Fibroblast of villous mesenchyme (primary cell): ENCODE data around the gene SLC16A3. TPM values are rescaled to one million over a fixed set of nuclear protein-coding genes. Genes with fewer than 3 reads are reported as not detected.

Experiments used
- DNase-seq: peaks from one replicate; pipeline ENCODE4 v3.0.0-alpha.2; 2010; ENCODE audit warnings: low read depth
- H3K4me3 ChIP-seq: 2 replicates; pipeline ENCODE4 v1.5.1; 2011; ENCODE audit warnings: low read depth, mild to moderate bottlenecking, low read length
- total RNA-seq: library from RNA; depleted of rRNA; stranded (reverse); fragments of >200 nt; gene quantifications from 2 replicates; pipeline ENCODE4 v1.2.3, GENCODE V29; 2012
- TF ChIP-seq, protein P1 (sequence below): IDR thresholded peaks from 2 replicates; pipeline ENCODE4 v1.5.1; 2012; ENCODE audit warnings: low read depth, mild to moderate bottlenecking, low read length; ENCODE audit not compliant: insufficient read depth

The SLC16A3 gene
- total RNA-seq, 1 donor, result 174 TPM

DNA sequence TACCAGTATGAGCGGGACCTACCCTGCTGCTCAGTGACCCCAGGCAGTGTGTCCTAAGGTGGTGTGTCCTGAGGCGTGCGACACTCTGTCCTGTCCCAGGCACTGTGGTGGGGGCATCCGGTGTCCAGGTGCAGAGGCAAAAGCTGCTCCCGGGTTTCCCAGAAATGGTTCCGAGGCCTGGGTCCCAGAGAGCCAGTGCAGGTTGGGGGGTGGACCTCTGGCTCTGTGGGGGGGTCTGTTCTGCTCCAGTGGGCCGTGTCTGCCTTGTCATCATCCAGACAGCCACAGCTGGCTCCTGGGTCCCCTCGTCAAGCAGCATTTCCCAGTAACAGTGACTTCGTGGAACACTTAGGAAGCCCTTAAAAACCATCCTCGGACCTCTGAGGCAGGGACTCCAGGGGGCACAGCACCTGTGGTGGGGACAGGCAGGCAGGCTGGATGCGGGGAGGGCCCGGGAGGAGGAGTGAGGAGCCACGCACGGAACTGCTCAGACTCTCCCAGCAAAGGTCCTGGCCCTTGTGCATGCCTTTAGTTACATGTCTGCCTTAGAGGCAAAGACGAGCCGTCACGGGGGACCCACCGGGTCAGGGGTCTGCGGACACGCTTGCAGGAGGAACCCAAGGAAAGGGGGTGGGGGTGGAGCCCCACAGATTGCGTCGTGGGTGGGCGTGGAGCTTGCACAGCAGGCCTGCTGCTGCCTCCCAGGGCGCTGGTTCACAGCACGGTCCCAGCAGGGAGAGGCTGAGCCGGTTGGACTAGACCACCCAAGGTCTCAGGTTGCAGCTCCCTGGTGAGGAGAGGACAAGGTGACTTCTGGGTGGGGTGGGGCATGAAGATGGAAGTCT is 5.6 kb downstream of the SLC16A3 start:
- no peak for DNase-seq

DNA sequence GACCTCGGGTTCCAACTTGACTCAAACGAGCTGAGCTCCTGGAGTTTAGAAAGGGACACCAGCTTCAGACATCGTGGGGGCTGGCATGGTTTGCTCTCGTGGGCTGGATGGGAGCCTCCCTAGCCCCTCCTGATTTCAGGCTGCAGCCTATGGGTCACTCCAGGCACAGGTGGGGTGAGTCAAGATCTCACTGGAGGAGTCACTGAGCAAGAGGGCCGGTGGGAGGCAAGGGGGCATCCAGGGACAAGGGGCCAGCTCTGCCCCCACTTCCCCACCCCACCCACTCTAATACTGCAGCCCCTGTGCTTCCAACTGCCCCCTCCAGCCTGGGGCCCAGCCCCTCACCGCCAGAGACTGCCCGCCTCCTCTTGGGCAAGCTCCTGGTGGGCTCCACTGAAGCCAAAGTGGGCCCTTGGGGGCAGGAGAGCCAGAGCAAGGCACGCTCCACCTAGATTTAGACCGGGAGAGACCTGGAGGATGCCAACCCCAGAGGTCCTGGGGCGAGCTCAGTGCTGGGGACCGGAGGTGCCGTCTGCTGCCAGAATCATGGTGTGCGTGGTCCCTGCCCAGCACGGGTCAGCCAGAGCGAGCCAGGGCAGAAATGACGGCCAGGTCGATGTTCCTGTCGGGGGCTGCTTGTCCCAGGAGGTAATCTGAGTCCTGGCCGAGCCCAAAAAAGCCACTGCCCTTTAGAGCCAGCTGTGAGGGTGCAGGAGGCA is 6.4 kb downstream of the SLC16A3 start:
- H3K4me3 ChIP-seq, result no peak overlapping the region
- TF ChIP-seq, protein P1, sequence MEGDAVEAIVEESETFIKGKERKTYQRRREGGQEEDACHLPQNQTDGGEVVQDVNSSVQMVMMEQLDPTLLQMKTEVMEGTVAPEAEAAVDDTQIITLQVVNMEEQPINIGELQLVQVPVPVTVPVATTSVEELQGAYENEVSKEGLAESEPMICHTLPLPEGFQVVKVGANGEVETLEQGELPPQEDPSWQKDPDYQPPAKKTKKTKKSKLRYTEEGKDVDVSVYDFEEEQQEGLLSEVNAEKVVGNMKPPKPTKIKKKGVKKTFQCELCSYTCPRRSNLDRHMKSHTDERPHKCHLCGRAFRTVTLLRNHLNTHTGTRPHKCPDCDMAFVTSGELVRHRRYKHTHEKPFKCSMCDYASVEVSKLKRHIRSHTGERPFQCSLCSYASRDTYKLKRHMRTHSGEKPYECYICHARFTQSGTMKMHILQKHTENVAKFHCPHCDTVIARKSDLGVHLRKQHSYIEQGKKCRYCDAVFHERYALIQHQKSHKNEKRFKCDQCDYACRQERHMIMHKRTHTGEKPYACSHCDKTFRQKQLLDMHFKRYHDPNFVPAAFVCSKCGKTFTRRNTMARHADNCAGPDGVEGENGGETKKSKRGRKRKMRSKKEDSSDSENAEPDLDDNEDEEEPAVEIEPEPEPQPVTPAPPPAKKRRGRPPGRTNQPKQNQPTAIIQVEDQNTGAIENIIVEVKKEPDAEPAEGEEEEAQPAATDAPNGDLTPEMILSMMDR, result no peak
- no peak for DNase-seq

More for the DNA sequence above, 5.6 kb downstream of the SLC16A3 start:
- H3K4me3 ChIP-seq, result no peak overlapping the region
- TF ChIP-seq, protein P1, result no peak

DNA sequence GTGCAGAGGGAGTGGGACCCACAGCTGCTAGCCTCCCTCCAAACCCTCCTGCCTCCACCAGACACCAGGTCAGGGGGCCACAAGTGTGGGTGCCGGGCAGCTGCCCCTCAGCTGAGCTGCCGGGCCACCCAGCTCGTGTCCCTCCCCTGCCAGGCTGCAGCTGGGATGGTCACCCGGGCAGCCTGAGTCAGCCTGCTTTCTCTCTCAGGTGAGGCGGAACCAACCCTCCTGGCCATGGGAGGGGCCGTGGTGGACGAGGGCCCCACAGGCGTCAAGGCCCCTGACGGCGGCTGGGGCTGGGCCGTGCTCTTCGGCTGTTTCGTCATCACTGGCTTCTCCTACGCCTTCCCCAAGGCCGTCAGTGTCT is 6.9 kb downstream of the SLC16A3 start:
- TF ChIP-seq, protein P1, result no peak
- DNase-seq, result no peak
- no peak overlapping the region for H3K4me3 ChIP-seq

DNA sequence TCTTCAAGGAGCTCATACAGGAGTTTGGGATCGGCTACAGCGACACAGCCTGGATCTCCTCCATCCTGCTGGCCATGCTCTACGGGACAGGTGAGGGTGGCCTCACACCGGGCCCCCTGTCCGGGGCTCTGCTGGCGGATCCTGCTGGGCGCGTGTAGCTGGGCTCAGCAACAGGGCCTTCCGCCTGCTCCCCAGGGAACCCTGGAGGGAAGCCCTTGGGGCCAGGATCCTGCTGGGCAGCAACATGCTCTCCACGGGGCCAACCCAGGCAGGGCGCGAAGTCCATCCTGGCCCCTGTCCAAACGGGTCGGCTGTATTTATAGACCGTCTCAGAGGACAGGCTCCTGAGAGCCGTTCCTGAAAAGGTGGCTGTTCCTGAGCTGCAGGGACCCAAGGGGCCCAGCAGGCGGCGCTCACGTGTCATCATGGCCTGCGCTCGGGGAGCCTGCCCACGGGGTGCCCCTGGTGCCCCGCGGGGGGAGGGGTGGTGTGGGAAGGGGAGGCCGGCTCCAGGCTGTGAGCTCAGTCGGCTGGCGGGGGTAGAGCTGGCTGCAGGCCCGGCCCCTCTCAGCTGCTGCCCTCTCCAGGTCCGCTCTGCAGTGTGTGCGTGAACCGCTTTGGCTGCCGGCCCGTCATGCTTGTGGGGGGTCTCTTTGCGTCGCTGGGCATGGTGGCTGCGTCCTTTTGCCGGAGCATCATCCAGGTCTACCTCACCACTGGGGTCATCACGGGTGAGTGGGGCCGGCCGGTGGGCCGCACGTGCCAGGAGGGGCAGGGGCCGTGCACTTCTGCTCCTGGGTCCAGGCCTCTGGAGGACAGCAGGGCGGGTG is 7.5 kb downstream of the SLC16A3 start:
- DNase-seq, result peak; percentile 65
- no peak overlapping the region for H3K4me3 ChIP-seq
- TF ChIP-seq, protein P1, result peak; percentile 85

DNA sequence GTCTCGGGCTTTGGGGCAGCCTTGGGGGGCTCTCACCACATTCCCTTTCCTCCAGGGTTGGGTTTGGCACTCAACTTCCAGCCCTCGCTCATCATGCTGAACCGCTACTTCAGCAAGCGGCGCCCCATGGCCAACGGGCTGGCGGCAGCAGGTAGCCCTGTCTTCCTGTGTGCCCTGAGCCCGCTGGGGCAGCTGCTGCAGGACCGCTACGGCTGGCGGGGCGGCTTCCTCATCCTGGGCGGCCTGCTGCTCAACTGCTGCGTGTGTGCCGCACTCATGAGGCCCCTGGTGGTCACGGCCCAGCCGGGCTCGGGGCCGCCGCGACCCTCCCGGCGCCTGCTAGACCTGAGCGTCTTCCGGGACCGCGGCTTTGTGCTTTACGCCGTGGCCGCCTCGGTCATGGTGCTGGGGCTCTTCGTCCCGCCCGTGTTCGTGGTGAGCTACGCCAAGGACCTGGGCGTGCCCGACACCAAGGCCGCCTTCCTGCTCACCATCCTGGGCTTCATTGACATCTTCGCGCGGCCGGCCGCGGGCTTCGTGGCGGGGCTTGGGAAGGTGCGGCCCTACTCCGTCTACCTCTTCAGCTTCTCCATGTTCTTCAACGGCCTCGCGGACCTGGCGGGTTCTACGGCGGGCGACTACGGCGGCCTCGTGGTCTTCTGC is 8.4 kb downstream of the SLC16A3 start:
- DNase-seq, result no peak
- no peak overlapping the region for H3K4me3 ChIP-seq
- TF ChIP-seq, protein P1, result no peak

DNA sequence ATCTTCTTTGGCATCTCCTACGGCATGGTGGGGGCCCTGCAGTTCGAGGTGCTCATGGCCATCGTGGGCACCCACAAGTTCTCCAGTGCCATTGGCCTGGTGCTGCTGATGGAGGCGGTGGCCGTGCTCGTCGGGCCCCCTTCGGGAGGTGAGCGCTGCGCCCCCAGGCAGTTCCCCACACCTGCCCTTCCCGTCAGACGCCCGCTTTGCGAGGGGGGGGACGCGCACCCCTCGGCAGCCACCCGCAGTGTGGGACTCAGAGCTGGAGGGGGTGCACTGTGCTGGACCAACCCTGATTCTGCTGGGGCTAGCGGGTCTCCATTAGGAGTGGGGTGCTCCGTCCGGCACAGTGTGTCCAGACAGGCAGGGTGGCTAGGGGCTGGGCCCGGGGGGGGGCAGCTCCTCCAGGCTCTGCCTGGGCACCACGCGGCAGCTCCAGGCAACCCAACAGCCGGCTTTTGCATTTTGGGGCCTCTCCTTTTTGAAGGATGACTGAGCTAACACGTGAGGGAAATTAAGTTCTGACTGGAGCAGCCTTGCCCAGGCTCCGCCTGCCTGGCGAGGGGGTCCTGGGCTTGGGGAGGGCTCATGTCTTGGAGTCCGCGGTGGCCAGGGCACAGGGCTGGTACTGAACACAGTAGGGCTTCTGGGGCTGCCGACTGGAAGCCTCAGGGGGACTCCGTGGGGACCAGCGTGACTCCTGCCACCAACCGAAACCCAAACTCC is 9.1 kb downstream of the SLC16A3 start:
- TF ChIP-seq, protein P1, result no peak
- no peak overlapping the region for H3K4me3 ChIP-seq
- no peak for DNase-seq
